Stimulated activated CD4-positive, alpha-beta T cell treated with anti-CD3 and anti-CD28 coated beads, Interleukin-15, amount 100 ng/mL, for 24 hours (primary cell): ENCODE data around the gene NGEF.

Source experiments
- DNase-seq: peaks from one replicate; pipeline ENCODE4 v3.0.0-alpha.2; 2020

Gene NGEF

GRCh38 chr2:232878855-232879617 lies 134.0 kb downstream of the NGEF start:
- DNase-seq, result no peak

- no peak for DNase-seq
Observed at GRCh38 chr2:232877940-232878511, 135.0 kb downstream of the NGEF start.

DNA sequence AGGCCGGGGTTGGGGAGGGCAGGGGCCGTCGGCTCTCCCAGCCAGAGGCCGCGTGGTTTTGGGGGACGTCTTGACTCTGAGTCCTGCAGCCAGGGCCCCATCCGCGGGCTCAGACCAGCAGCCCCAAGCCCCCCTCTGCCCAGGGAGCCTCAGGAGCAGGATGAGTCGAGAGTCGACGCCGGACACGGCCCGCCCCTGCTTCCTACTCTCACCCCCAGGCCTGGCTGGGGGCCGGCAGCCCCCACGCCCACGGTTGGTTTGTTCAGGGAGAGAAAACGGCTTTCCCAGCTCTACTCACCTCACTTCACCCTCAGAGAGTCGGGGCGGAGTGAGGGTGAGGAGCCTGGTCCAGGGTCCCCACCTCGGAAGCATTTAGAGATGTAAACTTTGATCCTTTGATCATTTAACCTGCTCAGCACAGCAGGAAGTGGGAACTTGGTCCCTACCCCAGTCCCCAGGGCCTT lies 136.0 kb downstream of the NGEF start:
- DNase-seq, result peak; percentile 21

GRCh38 chr2:232876161-232876977 lies 136.7 kb downstream of the NGEF start:
- peak; percentile 59 for DNase-seq

DNA sequence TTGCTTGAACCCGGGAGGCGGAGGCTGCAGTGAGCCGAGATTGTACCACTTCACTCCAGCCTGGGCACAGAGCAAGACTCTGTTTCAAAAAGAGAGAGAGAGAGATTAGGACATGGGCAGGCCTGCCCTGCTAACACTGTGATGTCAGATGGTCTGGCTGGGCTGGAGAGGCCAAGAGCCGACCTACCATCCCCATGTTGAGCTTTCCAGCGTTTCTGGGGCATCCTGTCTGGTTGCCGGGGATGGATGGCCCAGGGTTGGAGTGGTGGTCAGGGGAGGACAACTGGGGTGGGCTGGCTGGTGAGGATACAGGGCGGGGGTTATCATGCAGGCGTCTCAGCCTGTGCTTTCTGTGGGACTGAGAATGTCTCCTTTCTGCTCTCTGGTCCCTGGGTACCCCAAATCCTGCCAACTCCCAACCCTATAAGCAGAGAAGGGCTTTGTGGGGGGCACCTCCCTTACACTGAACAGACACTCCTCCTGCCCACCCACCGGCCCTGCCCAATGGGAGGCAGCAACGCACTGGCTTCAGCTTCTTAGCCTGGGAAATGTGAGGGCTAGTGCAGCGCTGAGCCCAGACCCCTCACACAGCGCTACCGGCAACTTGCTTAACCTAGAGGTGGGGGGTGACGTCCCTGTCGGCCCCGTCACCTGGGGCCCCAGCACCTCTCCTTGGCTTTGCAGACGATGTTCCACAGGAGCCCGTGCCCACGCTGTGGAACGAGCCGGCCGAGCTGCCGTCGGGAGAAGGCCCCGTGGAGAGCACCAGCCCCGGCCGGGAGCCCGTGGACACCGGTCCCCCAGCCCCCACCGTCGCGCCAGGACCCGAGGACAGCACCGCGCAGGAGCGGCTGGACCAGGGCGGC lies 137.6 kb downstream of the NGEF start:
- no peak for DNase-seq

DNA sequence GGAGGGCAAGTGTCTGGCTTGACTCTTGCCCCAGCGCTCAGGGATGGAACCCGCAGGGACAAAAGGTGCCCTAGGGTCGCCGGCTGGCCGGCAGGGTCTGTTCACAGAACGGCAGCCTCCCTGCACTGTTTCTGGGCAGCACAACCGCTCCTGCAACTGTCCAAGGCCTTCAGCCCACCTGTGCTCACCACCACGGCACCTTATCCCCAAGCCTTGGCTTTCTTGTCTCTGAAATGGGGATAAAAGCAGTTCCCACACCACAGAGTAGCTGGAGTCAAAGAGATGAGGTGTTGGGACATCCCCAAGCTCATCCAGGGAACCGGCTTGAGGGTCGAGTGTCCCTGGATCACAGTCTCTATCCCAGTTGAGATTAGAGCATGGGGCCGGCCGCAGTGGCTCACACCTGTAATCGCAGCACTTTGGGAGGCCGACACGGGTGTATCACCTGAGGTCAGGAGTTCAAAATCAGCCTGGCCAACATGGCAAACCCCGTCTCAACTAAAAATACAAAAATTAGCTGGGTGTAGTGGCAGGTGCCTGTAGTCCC lies 138.3 kb downstream of the NGEF start:
- no peak for DNase-seq

GRCh38 chr2:232873909-232874641 lies 139.0 kb downstream of the NGEF start:
- no peak for DNase-seq

DNA sequence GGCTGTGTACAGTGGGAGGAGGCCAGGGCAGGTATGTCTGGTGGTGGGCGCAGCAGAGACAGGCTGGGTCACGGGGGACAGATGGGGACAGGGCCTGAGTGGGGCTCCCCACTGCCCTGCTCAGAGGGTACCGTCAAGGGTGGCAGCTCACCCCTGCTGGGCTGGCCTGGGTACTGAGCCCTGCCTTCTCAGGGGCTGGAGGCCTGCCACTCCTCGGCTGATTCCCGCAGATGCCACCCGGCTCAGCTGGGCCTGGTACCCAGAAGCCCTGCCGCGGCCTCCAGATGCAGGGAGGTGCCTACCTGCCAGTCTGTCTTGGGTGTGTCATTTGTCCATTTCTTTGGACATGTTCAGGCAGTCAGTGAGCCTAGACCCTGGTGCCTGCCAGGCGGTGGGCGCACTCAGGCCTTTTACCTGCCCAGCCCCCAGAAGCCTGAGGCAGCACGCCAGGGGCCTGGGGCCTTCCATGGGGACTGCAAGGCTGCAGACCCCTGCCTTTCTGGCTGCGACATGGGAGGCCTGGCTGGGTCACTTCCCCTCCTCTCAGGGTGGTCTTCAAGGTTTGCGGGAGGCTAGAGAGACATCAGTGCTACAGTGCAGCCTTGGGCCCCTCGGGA lies 139.7 kb downstream of the NGEF start:
- DNase-seq, result no peak

DNA sequence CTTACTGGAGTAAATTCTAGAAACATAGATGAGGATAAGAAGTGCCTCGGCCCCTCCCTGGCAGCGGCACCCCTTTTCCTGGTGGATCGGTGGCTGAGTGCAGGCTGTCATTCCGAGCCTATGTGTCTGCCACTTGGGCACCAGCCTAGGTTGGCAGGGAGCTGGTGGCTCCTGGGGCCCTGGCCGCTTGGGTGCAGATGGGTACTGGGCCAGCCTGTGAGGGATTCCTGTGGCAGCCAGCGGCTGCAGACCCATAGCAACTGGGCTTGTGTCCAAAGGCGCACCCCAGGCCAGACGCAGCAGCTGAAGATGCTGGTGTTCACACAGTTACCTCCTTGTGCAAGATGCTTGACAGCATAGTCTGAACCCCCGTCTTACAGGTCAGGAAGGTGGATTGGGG lies 140.2 kb downstream of the NGEF start:
- DNase-seq, result no peak

GRCh38 chr2:232871835-232872736 lies 141.0 kb downstream of the NGEF start:
- no peak for DNase-seq

- DNase-seq, result no peak
Observed at GRCh38 chr2:232871418-232871834, 141.6 kb downstream of the NGEF start.

DNA sequence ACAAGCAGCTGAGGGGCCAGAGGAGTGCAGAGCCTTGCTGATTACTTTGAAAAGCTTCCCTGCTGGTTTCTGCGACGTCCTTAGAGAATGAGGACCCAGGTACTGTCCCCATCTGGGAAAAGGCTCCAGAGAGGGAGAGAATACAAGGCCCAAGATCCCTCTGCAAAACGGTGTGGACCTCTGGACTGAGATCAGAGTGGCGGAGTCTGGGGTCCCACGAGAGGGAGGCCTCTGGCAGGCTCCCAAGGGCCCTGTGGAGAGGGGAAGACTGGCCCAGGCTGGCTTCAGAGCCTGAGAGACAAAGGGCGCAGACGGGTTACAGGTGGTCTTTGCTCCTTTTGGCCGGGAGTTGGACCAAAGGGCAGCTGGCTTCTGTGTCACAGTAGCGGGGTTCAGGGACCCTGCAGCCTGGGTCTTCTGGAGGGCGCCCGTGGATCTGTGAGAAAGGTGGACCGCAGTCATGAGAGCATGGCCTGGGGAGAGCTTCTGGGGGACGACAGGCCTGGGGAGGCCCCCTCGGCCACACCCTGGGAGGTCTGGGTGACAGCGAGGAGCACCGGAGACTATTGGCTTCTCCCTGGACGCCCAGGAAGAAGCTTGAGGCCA lies 142.2 kb downstream of the NGEF start:
- DNase-seq, result no peak

DNA sequence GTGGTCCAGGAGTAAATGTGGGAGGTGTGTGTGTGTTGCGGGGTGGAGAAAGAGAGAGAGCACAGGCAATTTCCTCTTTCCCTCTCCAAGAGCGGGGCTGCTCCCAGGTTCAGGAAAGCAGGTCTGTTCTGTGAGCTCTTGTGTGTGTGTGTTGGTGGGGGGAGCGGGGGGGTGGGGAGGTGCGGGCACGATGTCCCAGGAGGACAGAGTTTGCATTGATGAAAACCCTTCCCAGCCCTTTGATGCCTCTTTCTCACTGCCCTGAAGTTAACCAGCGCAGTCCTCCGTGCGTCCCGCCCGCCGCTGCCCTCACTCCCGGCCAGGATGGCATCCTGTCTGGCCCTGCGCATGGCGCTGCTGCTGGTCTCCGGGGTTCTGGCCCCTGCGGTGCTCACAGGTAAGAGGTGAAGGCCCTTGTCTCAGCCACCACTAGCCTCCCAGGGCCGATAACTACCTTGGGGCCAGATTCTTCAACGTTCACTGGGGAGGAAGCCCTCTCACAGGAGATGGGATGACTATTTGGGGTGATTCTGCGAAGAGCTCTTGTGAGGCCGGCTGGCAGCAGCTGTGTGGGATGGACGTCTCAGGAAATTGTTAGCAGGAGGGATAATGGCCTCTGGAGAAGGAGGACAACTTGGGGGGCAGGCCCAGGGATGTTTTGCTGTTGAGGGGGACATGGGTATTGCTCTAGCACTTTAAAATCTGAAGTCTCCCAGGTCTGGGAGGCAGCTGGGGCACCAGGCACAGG lies 142.9 kb downstream of the NGEF start, which contains the start of gene SNORC:
TSS of gene SNORC (plus strand) at position 247 of the 748 bp plus-strand sequence. CDS start at position 325, 78 bp downstream.
- DNase-seq, result no peak

DNA sequence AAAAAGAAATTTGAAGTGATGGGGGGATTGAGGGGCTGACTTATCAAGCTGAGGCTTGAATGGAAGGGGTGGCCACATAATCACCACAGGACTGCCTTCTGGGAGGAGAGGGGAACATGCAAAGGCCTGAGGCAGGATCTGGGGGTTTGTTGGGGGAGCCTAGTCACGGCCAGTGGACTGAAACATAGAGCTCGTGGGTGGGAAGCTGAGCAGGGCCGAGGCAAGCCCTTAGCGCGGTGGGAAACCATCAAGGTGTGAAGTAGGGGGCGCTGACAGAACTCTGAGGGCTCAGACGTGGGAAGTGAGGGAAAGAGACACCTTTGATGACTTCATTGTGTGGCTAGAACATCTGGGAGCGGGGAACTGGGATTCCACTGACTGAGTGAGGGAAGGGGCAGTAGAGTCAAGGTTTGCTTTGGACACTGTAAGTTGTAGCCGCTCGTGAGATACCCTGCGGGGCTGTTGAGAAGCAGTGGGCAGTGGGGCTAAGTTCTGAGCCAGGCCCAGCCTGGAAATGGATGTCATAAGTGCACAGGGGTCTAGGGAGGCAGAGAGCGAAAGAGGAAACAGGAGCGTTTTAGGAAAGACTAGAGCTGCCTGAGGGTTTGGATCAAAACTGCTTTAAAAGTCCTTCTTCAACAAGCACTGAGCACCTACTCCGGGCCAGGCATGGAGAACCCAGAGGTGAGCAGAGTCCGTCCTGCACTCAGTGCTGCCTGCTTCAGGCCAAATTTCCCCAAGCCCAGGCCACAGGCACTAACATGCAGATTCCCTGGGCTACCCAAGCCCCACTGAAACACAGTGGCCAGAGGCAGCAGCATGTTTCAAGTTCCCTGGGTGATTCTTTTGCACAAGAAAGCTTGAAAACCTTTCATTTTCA lies 143.7 kb downstream of the NGEF start:
- DNase-seq, result no peak

DNA sequence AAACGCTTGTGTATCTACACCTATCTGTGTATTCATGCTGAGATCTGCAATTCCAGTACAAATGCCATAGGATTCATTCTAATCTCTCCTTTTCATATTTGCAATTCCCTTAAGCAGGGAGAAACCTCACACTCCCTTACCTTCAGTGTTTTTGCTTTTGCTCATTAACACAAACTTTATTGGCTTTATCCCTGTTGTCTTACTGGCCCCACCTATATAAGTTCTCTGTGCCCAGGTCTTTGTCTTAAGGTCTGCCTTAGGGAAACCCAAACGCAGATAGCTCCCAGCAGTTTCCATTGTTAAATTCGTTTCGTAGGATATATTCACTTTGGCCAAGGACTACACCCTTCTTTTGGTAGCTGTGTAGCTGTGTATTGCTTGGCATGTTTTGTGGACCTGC lies 147.0 kb downstream of the NGEF start:
- DNase-seq, result no peak

DNA sequence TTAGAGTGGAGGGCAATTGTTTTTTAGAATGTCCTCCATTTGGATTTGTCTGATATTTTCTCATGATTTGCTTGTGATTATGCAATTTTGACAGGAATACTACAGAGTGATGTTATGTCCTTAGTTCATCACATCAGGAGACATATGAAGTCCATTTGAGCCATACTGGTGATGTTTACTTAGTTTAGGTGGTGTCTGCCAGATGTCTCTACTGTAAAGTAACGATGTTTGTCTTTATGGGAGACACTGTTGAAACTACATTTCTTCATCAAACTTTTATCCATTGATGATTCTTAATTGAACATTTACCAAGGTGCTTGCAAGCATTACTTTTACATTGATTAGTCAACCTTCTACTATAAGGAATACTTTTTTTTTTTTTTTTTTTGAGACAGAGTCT lies 147.9 kb downstream of the NGEF start:
- DNase-seq, result no peak

GRCh38 chr2:232863996-232864395 lies 149.1 kb downstream of the NGEF start:
- no peak for DNase-seq

DNA sequence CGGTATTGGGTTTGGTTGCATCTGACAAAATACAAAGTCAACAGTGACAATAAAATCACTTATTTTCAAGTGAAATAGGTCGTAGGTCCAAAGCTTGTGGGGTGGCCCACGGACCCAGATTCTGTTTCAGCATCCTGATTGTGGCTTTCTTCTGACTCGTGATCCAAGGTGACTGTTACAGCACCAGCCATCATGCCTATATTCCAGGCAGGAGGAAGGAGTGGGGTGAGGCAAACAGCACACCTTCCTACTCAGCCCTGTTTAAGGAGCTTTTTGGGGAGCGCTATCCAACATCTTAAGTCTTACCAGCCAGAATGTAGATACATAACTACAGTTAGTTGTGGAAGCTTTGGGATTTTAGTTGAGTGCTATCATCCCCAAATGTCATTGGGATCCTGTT lies 151.7 kb downstream of the NGEF start:
- DNase-seq, result no peak
